Gastrocnemius medialis (tissue), 4 donors: ENCODE results near the gene CCDC92. TPM values are rescaled to one million over a fixed set of nuclear protein-coding genes. Genes with fewer than 3 reads are reported as not detected.

Experiments used
- ATAC-seq, 2 donors: fragments of 150-250 bp; one replicate each; pipeline ENCODE4 v1.9.1; 2016
- DNase-seq, 2 donors: peaks; one replicate each; pipeline ENCODE4 v3.0.0-alpha.2; 2019
- H3K27ac ChIP-seq, 4 donors: fragments of 200-600 bp; sonication (generic); 1 replicate in 1 of 4; 2 replicates in 3 of 4; pipeline ENCODE4 v1.5.1; 2016 to 2018; ENCODE audit warnings: mild to moderate bottlenecking in 2 of 4, moderate library complexity in 1 of 4
- H3K27me3 ChIP-seq, 3 donors: fragments of 200-600 bp; sonication (generic) in 2 of 3; 1 replicate in 1 of 3; 2 replicates in 2 of 3; pipeline versions ENCODE4 v1.5.1 to v1.6.0; 2016 to 2019; ENCODE audit warnings: mild to moderate bottlenecking in 1 of 3, moderate library complexity in 1 of 3
- H3K36me3 ChIP-seq, 2 donors: fragments of 200-600 bp; sonication (generic) in 1 of 2; one replicate each; pipeline ENCODE4 v1.5.1; 2017 to 2018
- H3K4me1 ChIP-seq, 2 donors: fragments of 200-600 bp; sonication (generic) in 1 of 2; one replicate each; pipeline ENCODE4 v1.5.1; 2016 to 2017; ENCODE audit warnings: mild to moderate bottlenecking in 2 of 2
- H3K4me3 ChIP-seq, 4 donors: fragments of 200-600 bp; sonication (generic) in 3 of 4; 1 replicate in 1 of 4; 2 replicates in 3 of 4; pipeline ENCODE4 v1.5.1; 2016 to 2019; ENCODE audit warnings: mild to moderate bottlenecking in 2 of 4
- H3K9me3 ChIP-seq, 3 donors: fragments of 200-600 bp; sonication (generic) in 2 of 3; 1 replicate in 1 of 3; 2 replicates in 2 of 3; pipeline ENCODE4 v1.5.1; 2016 to 2019
- POLR2A ChIP-seq, 2 donors: fragments of 450-650 bp; IDR thresholded peaks; one replicate each; pipeline ENCODE4 v1.6.1; 2017; ENCODE audit warnings: antibody characterized with exemption in 2 of 2, mild to moderate bottlenecking in 2 of 2, moderate library complexity in 2 of 2
- in situ Hi-C, 4 donors: fragments of 200-750 bp; cut with MboI; loops; one replicate each; pipeline versions ENCODE4 v1.15.0 to v1.8.0; 2017; ENCODE audit warnings: low sequenced_read_pairs in 4 of 4
- intact Hi-C: fragments of 100-400 bp; cut with DNase I; formaldehyde crosslinking; loops from one replicate; pipeline ENCODE4 v1.15.1; 2023; ENCODE audit warnings: low total_unique reads
- total RNA-seq, 4 donors: library from RNA; depleted of rRNA; stranded (reverse); fragments of >200 nt; gene quantifications; one replicate each; pipeline versions ENCODE4 v1.1.0 to v1.2.3, GENCODE V29; 2016
- TF ChIP-seq, protein P1 (sequence below), 5 experiments: fragments of 450-650 bp in 3 of 5; fragments of 200-600 bp in 2 of 5; sonication (generic) in 2 of 5; IDR thresholded peaks in 4 of 5; conservative IDR thresholded peaks in 1 of 5; 1 replicate in 4 of 5; 2 replicates in 1 of 5; pipeline ENCODE4 v1.5.1; 2016 to 2019; ENCODE audit warnings: antibody characterized with exemption in 5 of 5, mild to moderate bottlenecking in 3 of 5, moderate library complexity in 3 of 5

The CCDC92 gene
- total RNA-seq, 4 donors from 2014 or later: 21.1 to 29.1 (median 23.7) TPM

DNA sequence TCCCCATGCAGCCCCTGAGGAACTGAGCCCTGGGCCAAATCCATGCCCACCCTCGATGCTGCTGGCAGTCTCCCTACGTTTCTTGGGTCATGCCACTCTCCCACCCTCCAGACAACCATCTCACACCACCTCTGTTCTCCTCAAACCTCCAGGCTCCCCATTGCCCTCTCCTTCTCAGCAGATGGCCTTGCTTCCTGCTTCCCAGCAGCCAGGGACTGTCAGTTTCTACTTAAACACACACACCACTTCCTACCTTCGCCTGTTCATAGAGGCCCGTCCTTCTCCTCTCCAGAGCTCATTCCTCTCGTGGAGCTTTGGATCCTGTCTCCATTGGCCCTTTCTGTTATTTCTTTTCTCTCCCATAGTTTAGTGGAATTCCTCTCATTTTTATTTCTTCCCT, 27.5 kb upstream of the CCDC92 start:
- DNase-seq: no peak
- peaks cover 0 to 9% of the 10 kb centered on the region in 2 donors for H3K36me3 ChIP-seq
- H3K27ac ChIP-seq: no peak overlapping the region
- H3K27me3 ChIP-seq: no peaks in the 10 kb centered on the region
- ATAC-seq: no peak
- no peak overlapping the region for H3K4me3 ChIP-seq
- in situ Hi-C loops (no loop called here), intact Hi-C loops (no loop called here)
- no peaks in the 10 kb centered on the region for H3K9me3 ChIP-seq
- TF ChIP-seq, protein P1, sequence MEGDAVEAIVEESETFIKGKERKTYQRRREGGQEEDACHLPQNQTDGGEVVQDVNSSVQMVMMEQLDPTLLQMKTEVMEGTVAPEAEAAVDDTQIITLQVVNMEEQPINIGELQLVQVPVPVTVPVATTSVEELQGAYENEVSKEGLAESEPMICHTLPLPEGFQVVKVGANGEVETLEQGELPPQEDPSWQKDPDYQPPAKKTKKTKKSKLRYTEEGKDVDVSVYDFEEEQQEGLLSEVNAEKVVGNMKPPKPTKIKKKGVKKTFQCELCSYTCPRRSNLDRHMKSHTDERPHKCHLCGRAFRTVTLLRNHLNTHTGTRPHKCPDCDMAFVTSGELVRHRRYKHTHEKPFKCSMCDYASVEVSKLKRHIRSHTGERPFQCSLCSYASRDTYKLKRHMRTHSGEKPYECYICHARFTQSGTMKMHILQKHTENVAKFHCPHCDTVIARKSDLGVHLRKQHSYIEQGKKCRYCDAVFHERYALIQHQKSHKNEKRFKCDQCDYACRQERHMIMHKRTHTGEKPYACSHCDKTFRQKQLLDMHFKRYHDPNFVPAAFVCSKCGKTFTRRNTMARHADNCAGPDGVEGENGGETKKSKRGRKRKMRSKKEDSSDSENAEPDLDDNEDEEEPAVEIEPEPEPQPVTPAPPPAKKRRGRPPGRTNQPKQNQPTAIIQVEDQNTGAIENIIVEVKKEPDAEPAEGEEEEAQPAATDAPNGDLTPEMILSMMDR (IDR thresholded peaks at IDR 0.05 in 4 of 5, conservative IDR thresholded peaks at IDR 0.05 in 1 of 5): no peak
- TF ChIP-seq POLR2A (IDR thresholded peaks at IDR 0.05): no peak
- peaks cover 9 to 13% of the 10 kb centered on the region in 2 donors for H3K4me1 ChIP-seq

DNA sequence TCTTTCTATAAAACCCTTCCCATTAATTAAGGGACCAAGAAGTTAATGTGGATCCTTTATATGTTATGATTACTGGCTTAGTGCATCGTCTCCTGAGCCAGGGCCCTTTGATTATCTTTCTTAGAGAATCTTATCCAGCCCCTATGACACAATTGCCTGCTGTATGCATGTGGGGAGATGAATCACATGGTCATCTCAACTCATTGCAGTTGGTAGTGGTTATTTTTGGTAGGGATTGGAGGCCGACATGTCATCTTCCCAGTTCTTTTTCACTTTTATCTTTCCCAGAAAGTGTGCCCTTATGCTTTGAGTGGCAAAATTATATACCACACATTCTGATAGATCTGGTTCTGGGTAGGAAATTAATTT, 26.3 kb upstream of the CCDC92 start:
- Histone ChIP-seq H3K4me1 (peaks cover 0 to 2% of the 10 kb centered on the region in 2 donors), H3K36me3 (peaks cover 0 to 9% of the 10 kb centered on the region in 2 donors), H3K4me3 (no peak overlapping the region), H3K27me3 (no peaks in the 10 kb centered on the region), H3K27ac (no peak overlapping the region), H3K9me3 (no peaks in the 10 kb centered on the region)
- DNase-seq (no peak), ATAC-seq (no peak)
- TF ChIP-seq, protein P1 (IDR thresholded peaks at IDR 0.05 in 4 of 5, conservative IDR thresholded peaks at IDR 0.05 in 1 of 5): no peak
- TF ChIP-seq POLR2A (IDR thresholded peaks at IDR 0.05): no peak
- in situ Hi-C loops: no loop called here
- intact Hi-C loops: no loop called here

DNA sequence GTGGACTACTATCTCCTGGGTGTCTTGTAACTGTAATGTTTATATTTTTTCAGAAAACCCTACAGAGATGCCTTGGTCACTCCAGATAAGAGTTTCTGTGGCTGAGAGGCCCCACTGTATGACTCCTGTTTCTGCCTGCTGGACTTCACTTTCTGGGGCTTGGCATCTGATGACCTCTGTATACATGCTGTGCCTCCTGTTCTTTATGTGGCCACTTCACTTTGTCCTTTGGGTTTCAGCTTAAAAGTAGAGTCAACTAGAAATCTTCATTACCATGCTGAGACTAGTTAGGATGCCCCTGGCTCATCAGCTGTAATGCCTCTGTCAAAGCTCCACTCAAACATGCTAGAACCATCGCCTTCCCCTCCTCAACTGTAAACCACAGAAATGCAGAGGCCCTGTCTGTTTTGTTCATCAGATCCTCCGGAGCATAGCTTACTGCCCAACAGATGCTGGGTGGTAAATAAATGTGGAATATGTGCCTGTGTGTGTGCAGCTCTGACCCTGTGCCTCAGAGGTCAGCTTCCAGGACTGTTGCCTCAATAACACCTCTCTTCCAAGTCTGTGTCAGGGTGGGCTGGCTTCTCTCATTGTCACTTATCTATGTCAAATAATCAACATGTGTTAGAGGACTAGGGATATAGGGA, 25.8 kb upstream of the CCDC92 start:
- TF ChIP-seq POLR2A (IDR thresholded peaks at IDR 0.05): no peak
- TF ChIP-seq, protein P1 (IDR thresholded peaks at IDR 0.05 in 4 of 5, conservative IDR thresholded peaks at IDR 0.05 in 1 of 5): no peak
- Histone ChIP-seq H3K9me3 (no peaks in the 10 kb centered on the region), H3K4me3 (no peak overlapping the region), H3K27ac (no peak overlapping the region), H3K27me3 (no peaks in the 10 kb centered on the region), H3K36me3 (peaks cover 0 to 9% of the 10 kb centered on the region in 2 donors), H3K4me1 (no peaks in the 10 kb centered on the region)
- ATAC-seq (no peak), DNase-seq (no peak)
- intact Hi-C loops (no loop called here), in situ Hi-C loops (no loop called here)

DNA sequence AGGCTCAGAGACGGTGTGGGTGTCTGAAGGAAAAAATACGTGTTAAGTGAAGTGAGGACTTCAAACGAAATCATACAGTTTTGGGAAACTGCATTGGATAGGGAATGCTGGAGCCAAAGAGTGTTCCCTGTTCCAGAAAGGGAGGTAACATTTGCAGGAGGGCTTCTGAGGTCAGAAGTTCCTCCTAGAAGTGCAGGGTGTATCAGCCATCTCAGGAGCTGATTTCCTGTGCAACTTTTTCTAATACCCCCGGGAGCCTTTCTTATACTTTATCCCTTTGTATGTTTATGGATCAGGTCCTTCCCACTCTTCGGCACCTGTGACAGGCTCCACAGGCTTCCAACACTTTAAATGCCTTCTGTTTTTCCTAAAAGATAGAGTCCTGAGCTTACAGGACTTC, 25.3 kb upstream of the CCDC92 start:
- no peaks in the 10 kb centered on the region for H3K9me3 ChIP-seq
- intact Hi-C loops: no loop called here
- TF ChIP-seq, protein P1 (IDR thresholded peaks at IDR 0.05 in 4 of 5, conservative IDR thresholded peaks at IDR 0.05 in 1 of 5): no peak
- no peak for TF ChIP-seq POLR2A (IDR thresholded peaks at IDR 0.05)
- H3K36me3 ChIP-seq: peaks cover 0 to 9% of the 10 kb centered on the region in 2 donors
- ATAC-seq (no peak), DNase-seq (no peak)
- H3K4me1 ChIP-seq: no peaks in the 10 kb centered on the region
- H3K27me3 ChIP-seq: no peaks in the 10 kb centered on the region
- H3K27ac ChIP-seq: no peak overlapping the region
- in situ Hi-C loops: no loop called here
- no peak overlapping the region for H3K4me3 ChIP-seq
